SHP77 treated with DMSO at 0.1 percent for 48 hours (cell line): Measurements from ENCODE around the gene GLYR1.

ENCODE experiments used
- DNase-seq: peaks from one replicate; lab custom pipeline; 2025; lab: John Stamatoyannopoulos, UW

GLYR1 gene

GRCh38 chr16:4879049-4879448, 32.0 kb upstream of the GLYR1 start:
- no peak for DNase-seq

- no peak for DNase-seq
Measured at GRCh38 chr16:4877380-4877685, 30.2 kb upstream of the GLYR1 start.

DNA sequence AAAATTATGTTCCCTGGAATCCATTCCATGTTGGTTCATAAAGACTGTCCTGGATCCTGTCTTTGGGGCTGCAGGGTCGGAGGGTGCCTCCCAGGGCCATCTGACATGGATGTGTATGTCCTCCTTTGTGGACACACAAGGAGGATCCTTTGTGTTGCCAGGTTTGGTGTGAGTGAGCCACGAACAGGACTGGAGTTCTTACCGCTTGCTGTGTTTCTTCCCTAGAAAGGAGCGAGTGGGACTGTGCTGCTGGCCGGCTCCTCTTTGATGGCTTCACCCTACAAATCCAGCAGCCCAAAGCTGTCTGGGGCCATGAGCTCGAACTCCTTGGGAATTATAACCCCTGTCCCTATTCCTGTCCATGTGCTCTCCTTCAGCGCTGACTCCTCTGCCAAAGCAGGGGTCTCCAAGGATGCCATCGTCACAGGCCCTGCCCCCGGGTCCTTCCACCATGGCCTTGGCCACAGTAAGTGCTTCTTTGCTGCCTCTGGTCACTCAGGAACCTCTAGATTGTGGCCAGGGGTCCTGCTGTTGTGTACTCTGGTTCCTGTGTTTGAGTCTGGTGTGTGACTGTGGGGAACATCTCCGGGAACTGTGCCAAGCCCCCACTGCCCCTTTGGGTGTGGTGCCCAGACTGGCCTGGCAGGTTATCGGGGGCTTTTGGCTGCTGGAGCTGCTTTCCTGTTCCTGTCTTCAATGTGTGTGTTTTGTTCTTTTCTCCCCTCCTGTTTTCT, 29.7 kb upstream of the GLYR1 start:
- no peak for DNase-seq

DNA sequence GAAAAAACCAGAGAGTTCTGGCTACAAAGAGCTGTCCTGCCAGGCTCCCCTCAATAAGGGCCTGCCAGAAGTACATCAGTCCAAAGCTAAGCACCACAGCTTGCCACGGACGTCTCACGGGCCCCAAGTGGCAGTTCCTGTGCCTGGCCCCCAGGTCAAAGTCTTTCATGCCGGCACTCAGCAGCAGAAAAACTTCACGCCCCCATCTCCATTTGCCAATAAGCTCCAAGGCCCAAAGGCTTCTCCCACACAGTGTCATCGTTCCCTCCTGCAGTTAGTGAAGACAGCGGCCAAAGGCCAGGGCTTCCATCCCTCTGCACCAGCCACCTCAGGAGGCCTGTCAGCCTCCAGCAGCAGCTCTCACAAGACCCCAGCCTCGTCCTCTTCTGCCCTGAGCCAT, 27.6 kb upstream of the GLYR1 start:
- no peak for DNase-seq

DNA sequence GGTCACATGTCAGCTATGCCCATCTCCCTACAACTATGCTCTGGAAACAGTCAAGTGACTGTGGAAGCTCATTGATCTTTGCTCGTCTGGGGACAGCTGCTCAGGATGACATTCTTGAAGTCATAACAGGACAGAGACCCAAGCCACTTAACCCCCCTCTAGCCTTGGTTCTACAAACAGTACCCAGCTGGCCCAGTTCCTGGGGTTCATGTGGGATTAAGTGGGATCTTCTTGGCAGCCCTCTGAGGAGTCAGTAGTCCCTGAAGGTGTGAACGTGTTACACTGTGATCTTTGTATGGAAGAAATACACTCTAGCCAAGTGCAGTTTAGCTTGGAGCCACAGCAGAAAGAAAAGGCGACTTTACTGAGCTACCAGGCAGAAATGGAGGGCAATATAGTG, 26.0 kb upstream of the GLYR1 start:
- no peak for DNase-seq

- DNase-seq = no peak
Measured at GRCh38 chr16:4871071-4871470, 24.0 kb upstream of the GLYR1 start.

DNA sequence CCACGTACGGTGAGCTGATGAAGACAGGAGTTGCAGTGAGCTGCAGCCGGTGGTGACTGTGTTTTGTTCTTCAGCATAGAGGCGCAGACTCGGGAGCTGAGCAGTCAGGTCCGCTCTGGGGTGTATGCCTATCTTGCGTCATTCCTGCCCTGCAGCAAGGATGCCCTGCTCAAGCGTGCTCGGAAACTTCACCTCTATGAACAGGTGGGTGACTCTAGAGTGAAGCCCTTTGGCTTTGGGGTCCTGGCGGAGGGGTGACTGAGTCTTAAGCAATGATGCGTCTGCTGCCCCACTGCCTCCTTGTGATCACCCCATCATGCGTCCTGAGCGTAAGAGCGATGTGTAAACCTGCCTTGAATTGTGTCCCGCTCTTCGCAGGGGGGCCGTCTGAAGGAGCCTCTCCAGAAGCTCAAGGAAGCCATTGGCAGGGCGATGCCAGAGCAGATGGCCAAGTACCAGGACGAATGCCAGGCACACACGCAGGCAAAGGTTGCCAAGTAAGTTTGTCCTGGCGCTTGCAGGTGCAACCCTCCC, 23.1 kb upstream of the GLYR1 start:
- no peak for DNase-seq

GRCh38 chr16:4869147-4869805, 22.2 kb upstream of the GLYR1 start:
- DNase-seq = no peak

- no peak for DNase-seq
Measured at GRCh38 chr16:4868535-4868934, 21.4 kb upstream of the GLYR1 start.

DNA sequence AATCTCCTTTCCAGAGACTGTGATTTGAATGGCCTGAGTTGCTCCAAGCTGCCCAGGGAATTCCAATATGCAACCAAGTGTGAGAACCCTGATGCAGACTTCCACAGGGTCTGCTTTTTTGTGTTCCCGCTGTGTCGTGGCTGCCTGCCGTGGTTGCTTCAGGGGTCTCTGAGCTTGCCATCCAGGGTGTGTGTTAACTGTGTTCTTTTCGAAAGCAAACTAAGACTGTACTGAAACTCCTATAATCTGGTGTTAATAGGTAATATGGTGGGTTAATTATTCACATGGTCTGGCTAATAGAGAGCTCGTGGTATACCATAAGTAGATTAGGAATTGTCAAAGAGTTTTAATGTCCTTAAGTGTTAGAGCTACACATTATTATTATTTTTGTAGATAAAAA, 20.9 kb upstream of the GLYR1 start:
- no peak for DNase-seq

- no peak for DNase-seq
Measured at GRCh38 chr16:4866586-4866985, 19.5 kb upstream of the GLYR1 start.

DNA sequence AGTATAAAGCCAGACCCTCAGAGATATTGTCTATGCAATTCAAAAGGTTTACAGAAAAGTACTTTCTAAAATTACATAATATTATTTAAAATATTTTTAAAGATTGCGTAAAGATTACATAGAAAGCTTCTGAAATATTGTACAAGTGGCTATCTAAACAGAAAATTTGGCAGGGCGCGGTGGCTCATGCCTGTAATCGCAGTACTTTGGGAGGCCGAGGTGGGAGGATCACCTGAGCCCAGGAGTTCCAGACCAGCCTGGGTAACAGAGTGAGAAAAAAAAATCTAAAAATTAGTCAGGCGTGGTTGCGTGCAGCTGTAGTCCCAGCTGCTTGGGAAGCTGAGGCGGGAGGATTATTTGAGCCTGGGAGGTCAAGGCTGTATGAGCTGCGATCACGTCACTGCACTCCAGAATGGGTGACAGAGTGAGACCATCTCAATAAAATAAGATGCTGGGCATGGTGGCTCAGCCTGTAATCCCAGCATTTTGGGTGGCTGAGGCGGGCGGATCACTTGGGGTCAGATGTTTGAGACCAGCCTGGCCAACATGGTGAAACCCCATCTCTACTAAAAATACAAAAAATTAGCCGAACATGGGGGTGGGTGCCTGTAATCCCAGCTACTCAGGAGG, 18.3 kb upstream of the GLYR1 start:
- DNase-seq = no peak

GRCh38 chr16:4864728-4865127, 17.6 kb upstream of the GLYR1 start:
- DNase-seq = no peak

DNA sequence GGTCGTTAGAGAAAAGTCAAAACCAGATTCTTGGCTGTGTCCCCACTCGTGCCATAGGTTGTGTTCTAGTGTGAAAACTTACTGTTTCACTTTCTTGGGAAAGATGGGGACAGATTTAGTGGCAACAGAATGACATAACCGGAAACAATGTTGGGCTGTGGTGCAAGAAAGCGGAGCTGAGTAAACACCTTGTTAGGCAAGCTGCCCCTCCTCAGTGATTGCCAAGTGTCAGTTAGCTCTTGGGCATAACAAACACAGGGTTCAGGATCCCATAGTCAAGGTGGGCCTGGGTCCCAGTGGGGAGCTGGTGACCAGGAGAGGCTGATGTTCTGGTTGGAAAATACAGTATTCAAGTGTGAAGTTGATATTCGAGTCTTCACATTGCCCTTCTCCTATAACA, 15.6 kb upstream of the GLYR1 start:
- DNase-seq = no peak

DNA sequence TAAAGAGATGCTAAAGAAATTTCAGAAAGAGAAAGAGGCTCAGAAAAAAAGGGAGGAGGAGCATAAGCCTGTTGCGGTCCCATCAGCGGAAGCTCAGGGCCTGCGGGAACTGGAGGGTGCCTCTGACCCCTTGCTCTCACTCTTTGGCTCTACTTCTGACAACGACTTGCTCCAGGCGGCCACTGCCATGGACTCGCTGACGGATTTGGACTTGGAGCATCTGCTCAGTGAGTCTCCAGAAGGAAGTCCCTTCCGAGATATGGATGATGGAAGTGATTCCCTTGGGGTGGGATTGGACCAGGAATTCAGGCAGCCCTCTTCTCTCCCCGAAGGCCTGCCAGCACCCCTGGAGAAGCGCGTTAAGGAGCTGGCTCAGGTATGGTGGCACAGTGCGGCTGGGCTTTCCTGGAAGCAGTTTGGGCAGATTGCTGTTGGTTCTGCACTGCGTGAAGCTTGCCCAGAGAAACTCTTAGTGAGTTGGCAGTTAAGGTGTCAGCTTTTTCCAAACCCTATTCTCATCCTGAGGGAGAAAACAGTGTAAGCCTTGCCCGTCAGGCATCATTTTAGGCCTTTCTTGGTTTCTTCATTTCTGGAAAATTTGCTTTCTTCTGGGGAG, 13.7 kb upstream of the GLYR1 start:
- DNase-seq = no peak

GRCh38 chr16:4859900-4860255, 12.8 kb upstream of the GLYR1 start:
- DNase-seq = no peak

GRCh38 chr16:4859190-4859899, 12.3 kb upstream of the GLYR1 start:
- DNase-seq = no peak

GRCh38 chr16:4855804-4856203, 8.7 kb upstream of the GLYR1 start:
- DNase-seq = no peak

DNA sequence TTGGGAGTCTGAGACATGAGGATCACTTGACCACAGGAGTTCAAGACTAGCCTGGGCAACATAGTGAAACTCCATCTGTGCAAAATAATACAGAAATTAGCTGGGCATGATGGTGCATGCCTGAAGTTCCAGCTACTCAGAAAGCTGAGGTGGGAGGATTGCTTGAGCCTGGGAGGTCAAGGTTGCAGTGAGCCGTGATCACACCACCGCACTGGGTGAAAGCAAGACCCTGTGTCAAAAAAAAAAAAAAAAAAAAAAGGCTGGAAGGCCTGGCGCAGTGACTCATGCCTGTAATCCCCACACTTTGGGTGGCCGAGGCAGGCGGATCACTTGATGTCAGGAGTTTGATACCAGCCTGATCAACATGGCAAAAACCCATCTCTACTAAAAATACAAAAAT, 8.3 kb upstream of the GLYR1 start:
- DNase-seq = no peak

DNA sequence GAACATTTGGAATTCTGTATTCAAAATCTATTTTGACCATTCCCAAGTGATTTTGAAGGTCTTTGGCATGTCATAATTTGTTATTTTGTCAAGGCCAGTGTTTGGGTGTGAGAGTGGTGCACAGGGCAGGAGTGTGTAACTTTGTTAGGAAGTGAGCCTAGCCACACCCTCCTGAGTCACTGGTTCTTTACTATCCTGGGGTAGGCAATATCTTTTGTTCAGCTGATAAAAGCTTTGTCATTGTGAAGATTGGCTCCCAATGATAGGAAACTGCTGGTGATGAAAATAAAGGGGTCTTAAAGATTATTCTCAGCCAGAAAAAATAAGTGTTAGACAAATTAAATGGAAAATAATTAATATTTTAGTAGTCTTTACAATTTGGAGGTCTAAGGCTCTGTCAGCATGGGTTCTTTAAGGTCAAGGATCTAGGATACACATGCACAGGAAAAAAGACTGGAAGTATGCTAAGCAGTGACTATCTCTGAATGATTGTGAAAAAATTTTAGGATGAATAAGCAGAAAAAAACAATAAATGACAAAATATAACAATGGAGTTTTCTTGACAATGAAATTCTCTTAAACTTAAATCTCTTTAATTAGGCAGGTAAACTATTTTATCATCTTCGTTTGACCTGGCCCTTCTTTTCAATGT, 5.3 kb upstream of the GLYR1 start:
- DNase-seq = no peak

DNA sequence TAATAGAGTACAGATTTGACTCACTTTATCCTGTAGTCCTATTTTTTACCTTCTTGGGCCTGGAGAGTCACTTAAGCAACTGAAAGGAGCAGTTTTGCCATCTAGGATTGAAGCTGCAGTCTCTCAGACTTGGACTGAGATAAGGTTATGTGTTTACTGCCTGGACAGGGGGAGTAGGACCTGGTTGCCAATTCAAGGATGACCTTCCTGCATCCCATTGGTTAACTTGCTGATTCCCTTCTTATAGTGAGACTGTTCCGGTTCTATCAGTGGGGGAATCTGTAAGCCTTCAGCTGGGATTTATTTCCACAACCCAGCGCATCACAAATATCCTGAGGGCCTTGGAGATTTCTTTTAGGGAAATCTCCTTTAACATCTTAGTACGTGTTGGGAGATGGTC, 3.1 kb upstream of the GLYR1 start:
- no peak for DNase-seq
